Stimulated activated naive CD8-positive, alpha-beta T cell treated with anti-CD3 and anti-CD28 coated beads, Interleukin-15, Interleukin-2, amounts not matched to agents 100 U/mL and 50 U/mL, for 24 hours (primary cell): Measurements from ENCODE around the gene FLNA.
A peak's percentile ranks its signal among the peaks of the same experiment; 100 is the strongest.

ENCODE experiments used
- ATAC-seq: fragments of 150-1000 bp; cut with Tn5 transposase; one replicate; pipeline ENCODE4 v1.10.0; 2021
- DNase-seq: peaks from one replicate; pipeline ENCODE4 v3.0.0; 2021

Gene FLNA

GRCh38 chrX:154333837-154334271, 40.6 kb downstream of the FLNA start:
- ATAC-seq (peak; percentile 29), DNase-seq (no peak)

GRCh38 chrX:154333116-154333515, 41.3 kb downstream of the FLNA start:
- ATAC-seq, result no peak
- DNase-seq, result no peak

GRCh38 chrX:154332561-154332960, 41.9 kb downstream of the FLNA start:
- ATAC-seq, result no peak
- DNase-seq, result no peak

GRCh38 chrX:154329294-154329693, 45.1 kb downstream of the FLNA start:
- no peak for DNase-seq
- no peak for ATAC-seq

GRCh38 chrX:154328646-154329045, 45.8 kb downstream of the FLNA start:
- DNase-seq (no peak), ATAC-seq (no peak)

GRCh38 chrX:154327038-154327820, 47.2 kb downstream of the FLNA start:
- DNase-seq (no peak), ATAC-seq (peak; percentile 69)

- DNase-seq (no peak), ATAC-seq (no peak)
These were observed 48.9 kb downstream of the FLNA start for GRCh38 chrX:154325541-154325940.

- no peak for DNase-seq
- no peak for ATAC-seq
These were observed 50.9 kb downstream of the FLNA start for GRCh38 chrX:154323537-154323936.

- no peak for ATAC-seq
- DNase-seq, result no peak
These were observed 51.5 kb downstream of the FLNA start for GRCh38 chrX:154322890-154323289.

GRCh38 chrX:154321594-154321993, 52.8 kb downstream of the FLNA start:
- peak; percentile 75 for ATAC-seq
- DNase-seq, result no peak

- no peak for ATAC-seq
- no peak for DNase-seq
These were observed 53.3 kb downstream of the FLNA start for GRCh38 chrX:154321152-154321551.

GRCh38 chrX:154320406-154320805, 54.0 kb downstream of the FLNA start:
- ATAC-seq, result no peak
- no peak for DNase-seq

GRCh38 chrX:154317391-154317995, 56.9 kb downstream of the FLNA start:
- ATAC-seq, result no peak
- no peak for DNase-seq

GRCh38 chrX:154315416-154315815, 59.0 kb downstream of the FLNA start:
- ATAC-seq, result no peak

GRCh38 chrX:154313147-154313546, 61.3 kb downstream of the FLNA start:
- peak; percentile 41 for DNase-seq
- peak; percentile 76 for ATAC-seq

More at GRCh38 chrX:154315416-154315815, 59.0 kb downstream of the FLNA start:
- DNase-seq, result no peak

- ATAC-seq (no peak), DNase-seq (no peak)
These were observed 62.3 kb downstream of the FLNA start for GRCh38 chrX:154312116-154312515.

GRCh38 chrX:154310616-154311536, 63.6 kb downstream of the FLNA start:
- peak; percentile 40 for ATAC-seq
- DNase-seq, result no peak

GRCh38 chrX:154309041-154309775, 65.2 kb downstream of the FLNA start:
- ATAC-seq (no peak), DNase-seq (no peak)

- ATAC-seq, result peak; percentile 63
- DNase-seq, result peak; percentile 86
These were observed 66.1 kb downstream of the FLNA start for GRCh38 chrX:154308108-154308946.

- DNase-seq (no peak), ATAC-seq (no peak)
These were observed 67.2 kb downstream of the FLNA start for GRCh38 chrX:154307202-154307601.
